LNCAP (cell line): ENCODE results near the gene BTLA.

Source experiments
- TF ChIP-seq, protein P1 (sequence below): fragments of 450-650 bp; IDR thresholded peaks from 2 replicates; pipeline ENCODE4 v1.5.1; 2017; ENCODE audit warnings: mild to moderate bottlenecking

The BTLA gene

DNA sequence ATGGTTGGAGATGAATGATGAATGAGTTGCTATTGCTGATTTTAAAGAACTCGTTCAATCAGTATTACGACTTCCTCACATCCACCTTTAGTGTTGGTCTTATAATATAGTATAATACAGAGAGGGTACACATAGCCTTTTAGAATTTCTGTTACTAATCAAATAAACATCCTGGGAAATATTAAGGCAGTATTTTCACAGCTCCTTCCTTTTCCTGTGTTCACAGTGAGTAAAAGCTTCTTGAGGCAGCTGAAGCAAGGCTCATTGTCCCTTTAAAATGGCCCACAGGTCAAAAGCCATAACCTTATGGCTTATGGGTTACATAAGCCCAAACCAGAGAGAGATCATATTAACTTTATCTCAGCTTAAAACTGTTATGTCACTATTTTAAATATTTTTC, 1.3 kb upstream of the BTLA start:
- TF ChIP-seq, protein P1, sequence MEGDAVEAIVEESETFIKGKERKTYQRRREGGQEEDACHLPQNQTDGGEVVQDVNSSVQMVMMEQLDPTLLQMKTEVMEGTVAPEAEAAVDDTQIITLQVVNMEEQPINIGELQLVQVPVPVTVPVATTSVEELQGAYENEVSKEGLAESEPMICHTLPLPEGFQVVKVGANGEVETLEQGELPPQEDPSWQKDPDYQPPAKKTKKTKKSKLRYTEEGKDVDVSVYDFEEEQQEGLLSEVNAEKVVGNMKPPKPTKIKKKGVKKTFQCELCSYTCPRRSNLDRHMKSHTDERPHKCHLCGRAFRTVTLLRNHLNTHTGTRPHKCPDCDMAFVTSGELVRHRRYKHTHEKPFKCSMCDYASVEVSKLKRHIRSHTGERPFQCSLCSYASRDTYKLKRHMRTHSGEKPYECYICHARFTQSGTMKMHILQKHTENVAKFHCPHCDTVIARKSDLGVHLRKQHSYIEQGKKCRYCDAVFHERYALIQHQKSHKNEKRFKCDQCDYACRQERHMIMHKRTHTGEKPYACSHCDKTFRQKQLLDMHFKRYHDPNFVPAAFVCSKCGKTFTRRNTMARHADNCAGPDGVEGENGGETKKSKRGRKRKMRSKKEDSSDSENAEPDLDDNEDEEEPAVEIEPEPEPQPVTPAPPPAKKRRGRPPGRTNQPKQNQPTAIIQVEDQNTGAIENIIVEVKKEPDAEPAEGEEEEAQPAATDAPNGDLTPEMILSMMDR: no peak

DNA sequence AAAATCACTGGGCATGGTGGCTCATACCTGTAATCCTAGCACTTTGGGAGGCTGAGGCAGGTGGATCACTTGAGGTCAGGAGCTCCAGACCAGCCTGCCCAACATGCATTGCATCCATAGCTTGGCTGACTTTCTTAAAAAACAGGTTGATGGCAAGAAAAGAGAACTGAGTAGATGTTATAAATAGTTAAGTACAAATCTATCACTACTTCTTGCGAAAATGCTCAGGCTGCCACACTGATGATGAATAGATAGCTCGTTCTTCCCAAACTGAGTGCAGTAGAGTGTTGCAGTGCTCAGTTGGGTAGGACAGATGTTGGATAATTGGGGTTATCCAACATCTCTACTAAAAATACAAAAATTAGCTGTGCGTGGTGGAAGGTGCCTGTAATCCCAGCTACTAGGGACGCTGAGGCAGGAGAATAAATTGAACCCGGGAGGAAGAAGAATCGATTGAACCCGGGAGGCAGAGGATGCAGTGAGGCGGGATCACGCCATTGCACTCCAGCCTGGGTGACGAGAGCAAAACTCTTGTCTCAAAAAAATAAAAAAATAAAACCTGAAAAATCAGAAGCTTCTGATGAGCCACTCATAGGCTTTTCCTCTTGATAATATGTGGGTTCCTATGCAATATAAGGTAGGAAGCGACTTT, 1.2 kb downstream of the BTLA start:
- TF ChIP-seq, protein P1: no peak

DNA sequence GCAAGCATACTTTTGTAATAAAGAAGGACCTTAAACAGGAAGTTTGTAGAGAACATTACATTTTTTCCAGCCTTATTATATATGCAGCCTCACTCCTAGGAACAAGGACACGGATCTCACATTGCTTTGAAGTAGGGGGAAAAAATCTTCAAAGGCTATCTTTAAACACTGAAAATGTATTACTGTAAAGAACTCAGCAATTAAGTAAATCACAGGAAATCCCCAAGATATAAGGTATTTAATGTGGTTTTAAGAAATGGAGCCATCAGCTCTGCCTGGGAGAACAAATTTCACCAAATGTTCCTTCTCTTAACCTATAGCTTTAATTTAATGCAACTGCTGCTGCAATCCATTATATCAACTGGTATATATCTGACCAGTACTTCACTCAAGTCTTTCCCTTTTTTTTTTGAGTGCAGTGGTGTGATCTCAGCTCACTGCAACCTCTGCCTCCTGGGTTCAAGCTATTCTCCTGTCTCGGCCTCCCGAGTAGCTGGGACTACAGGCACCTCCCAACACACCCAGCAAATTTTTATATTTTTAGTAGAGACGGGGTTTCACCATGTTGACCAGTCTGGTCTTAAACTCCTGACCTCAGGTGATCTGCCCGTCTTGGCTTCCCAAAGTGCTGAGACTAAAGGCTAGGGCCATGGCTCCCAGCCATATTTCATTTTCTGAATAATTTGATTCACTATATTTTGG, 2.8 kb downstream of the BTLA start:
- TF ChIP-seq, protein P1: no peak

DNA sequence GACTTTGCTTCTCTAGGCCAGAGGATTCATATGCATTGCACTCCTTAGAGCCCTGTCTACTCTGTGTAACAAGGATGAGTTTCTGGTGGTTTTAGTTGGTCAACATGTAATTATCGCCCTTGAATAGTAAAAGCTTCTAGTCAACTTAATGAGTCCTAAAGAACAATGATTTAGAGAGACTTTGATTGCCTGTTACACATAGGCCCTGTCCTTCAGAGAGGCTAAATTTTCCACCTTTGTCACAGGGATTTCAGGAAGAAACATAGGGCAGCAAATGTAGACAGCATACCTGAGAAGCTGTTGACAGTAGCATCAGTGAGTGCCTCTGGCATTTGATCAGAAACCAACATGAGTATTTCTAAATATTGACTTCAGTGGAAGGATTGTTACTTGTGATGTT, 7.1 kb downstream of the BTLA start:
- TF ChIP-seq, protein P1: no peak

DNA sequence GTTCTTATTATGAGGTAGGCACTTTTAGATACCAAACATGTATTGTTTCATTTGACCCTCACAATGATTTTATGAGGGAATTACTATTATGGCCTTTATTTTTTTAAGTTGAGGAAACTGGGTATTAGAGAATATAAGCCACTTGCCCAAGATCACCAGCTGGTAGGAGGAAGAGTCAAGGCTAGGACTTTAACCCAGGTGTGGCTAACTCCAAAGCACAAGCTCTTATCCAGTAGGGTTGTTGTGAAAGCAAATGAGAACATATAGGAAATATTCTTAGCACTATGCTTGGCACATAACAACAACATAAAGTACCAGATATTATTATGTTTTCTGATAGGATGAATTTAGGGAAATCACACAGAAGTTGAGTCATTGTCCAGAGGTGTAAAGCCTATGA, 7.9 kb downstream of the BTLA start:
- TF ChIP-seq, protein P1: no peak

DNA sequence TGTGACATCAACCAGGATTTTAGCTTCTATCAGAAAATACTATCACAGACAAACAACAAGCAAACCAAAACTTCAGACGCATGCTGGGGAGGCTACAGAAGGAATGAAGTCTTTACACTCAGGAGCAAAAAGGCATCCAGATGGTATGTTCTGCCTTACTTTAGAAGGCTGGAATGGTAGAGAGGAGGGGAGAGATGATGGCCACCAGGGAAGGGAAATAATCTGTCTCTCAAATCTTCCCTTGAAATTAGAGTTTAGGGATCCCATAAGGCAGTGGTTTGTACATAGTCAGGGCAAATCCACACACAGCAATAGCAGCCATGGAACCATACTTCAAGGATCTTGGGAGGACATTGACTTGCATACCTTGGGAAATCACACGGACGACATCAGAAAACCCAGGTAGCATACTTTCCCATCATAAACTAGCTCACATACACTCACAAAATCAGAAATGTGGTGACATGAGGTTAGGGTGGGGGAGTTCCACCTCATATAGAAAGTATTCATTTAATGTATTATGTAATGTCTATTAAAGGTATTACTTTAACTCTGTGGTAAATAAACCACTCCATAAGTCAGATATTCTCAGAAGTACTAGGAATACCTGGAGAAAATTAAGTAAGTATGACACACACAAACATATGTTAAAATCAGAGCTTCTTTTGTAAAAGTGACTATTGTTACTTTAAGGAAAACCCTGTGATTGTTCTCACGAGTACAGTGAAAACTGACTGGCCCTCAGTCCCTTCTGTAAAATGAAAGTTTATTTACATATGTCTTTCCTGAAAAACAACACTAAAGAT, 9.4 kb downstream of the BTLA start:
- TF ChIP-seq, protein P1: no peak

DNA sequence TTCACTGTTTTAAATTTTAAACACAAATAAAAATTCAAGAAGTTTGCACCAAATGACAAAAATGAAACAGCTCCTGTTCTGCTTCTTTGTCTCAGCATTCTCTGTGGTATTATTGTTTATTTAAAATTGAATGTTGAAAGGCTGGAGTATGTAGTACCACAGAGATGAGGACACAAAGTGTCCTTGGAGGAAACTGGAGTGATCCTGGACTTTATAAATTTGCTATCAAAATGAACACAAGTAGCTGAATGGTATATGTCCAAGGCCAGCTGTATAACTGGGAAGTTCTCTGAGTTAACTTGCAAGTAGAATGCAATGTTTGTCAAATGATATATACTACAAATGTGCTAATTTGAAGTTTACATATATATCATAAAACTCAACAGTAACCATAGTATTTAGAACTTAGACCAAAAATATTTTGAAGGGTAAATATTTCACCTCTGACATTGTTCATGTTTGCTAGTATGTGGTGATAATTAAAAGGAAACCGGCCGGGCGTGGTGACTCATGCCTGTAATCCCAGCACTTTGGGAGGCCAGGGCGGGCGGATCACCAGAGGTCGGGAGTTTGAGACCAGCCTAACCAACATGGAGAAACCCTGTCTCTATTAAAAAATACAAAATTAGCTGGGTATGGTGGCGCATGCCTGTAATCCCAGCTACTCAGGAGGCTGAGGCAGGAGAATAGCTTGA, 12.3 kb downstream of the BTLA start:
- TF ChIP-seq, protein P1: no peak
